Measurements from ENCODE around the gene PLCB1.

- no peak for TF ChIP-seq CTCF (conservative IDR thresholded peaks at IDR 0.05)
- no peak for TF ChIP-seq EZH2 (IDR thresholded peaks at IDR 0.05; ENCODE audit: low read depth)
These were observed 634.9 kb downstream of the PLCB1 start for GRCh38 chr20:8766868-8767390.

Data from PC-9 (cell line).